GM18907 (cell line): ENCODE results near the gene TRAPPC2L.
"Not testable (repeated sequence)": the region's sequence is repeated elsewhere in the genome, so short reads cannot be mapped to it uniquely, and the experiment has no call there.

Experiments
- ATAC-seq: cut with Tn5 transposase; IDR thresholded peaks from one replicate; pipeline ENCODE4 v1.9.1; 2021; ENCODE audit warnings: mild to moderate bottlenecking, moderate library complexity; ENCODE audit not compliant: unreplicated experiment

TRAPPC2L gene

DNA sequence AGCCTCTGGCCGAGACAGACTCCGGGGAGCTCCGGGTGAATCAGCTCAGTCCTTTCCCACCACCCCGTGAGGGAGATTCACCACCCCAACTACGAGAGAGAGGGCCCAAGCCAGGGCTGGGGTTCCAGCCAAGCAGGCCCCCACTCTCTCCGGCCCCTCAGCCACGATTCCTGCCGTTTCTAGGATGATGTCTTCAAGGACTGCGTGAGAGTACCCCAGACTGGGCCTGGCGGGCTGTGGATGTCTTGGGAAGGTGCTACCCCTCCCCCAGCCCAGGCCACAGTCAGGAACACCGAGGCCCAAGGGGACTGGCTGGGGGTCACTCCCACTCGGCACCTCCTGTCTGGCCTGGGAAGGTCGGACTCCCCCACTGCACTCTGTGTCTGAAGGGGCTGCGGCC is 31.1 kb downstream of the TRAPPC2L start:
- ATAC-seq, result no peak

DNA sequence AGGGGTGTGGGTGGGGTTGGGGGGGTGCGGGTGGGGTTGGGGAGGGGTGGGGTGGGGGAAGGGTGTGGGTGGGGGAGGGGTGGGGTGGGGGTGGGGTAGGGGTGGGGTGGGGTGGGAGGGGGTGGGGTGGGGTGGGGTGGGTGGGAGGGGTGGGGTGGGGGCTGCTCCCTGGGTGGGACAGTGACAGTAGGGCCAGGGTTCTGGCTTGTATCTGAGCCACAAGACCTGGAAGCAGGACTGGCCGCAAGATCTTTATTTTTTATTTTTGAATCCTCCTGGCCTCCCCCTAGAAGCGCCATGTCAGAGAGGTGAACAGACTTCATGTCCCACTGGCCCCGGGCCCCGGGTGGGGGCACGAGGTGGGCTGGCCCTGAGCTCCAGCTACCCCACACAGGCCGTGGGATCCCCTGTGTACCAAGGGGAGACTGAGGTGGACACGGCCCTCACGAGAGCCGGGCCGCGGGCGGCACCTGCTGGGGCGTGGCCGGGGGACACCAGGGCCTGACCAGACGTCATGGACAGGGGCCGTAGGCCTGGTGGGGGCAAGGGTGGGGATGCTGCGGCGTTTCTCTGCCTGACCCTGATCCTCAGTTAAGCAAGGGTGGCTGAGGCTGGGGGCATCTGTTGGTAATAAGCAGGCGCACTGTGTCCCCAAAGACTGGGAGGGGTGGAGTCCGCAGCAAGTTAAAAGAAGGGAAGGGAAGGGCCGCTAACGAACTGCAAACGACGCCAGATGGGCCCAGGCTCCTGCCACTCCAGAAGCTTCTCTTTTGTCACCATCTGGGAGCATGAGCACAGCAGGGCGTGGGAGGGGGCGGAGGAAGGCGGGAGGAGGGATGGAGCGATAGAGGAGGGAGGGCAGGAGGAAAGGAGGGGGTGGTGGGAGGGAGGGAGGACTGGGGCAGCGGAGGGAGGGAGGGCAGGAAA is 31.8 kb downstream of the TRAPPC2L start:
- ATAC-seq, result no peak

DNA sequence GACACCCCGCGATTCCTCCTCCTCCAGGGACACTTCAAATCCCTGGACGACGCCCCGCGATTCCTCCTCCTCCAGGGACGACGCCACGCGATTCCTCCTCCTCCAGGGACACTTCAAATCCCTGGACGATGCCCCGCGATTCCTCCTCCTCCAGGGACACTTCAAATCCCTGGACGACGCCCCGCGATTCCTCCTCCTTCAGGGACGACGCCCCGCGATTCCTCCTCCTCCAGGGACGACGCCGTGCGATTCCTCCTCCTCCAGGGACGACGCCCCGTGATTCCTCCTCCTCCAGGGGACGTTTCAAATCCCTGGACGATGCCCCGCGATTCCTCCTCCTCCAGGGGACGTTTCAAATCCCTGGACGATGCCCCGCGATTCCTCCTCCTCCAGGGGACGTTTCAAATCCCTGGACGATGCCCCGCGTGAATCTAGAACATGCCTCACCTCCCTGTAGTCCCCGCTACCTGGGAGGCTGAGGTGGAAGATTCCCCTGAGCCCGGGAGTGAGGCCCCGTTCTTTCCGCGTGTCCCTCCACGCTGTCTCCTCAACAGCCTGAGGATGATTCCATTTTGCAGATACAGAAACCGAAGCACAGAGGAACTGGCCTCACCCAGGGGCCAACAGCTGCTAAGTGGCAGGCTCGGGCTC is 32.9 kb downstream of the TRAPPC2L start:
- not testable (repeated sequence) for ATAC-seq

DNA sequence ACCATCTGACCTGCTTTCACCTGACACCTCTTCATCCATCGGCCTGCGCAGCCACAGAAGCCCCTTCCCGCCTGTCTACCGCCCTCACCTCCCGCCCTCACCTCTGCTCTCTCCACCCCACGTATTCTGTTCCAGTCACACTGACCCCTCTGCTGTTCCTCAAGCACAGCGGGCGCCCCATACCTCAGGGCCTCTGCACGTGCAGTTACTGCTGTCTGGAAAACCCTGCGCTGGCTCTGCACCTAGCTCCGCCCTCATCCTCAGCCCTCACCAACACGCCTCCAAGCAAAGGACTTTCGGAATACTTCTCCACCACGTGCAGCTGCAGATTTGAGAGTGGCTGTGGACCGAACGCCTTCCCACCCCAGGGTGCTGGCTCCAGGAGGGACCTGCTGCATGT is 34.2 kb downstream of the TRAPPC2L start:
- no peak for ATAC-seq

DNA sequence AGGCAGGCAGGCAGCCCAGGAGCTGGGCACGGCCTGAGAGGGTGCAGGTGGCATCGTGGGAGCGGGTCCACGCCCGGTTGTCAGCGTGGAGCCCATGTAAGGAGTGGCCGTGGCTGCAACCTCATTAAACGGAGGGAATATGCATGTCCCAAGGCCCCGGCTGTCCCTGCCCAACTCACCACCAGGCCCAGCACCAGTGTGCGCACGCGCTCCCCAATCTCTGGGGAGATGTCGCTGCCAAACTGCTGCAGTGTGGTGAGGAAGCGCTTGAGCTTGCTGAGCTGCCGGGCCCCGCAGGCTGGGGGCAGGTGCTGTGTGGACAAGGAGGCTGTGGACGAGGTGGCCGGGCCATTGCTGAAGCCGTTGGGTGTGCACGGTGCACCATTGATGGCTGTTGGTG is 35.1 kb downstream of the TRAPPC2L start:
- no peak for ATAC-seq

DNA sequence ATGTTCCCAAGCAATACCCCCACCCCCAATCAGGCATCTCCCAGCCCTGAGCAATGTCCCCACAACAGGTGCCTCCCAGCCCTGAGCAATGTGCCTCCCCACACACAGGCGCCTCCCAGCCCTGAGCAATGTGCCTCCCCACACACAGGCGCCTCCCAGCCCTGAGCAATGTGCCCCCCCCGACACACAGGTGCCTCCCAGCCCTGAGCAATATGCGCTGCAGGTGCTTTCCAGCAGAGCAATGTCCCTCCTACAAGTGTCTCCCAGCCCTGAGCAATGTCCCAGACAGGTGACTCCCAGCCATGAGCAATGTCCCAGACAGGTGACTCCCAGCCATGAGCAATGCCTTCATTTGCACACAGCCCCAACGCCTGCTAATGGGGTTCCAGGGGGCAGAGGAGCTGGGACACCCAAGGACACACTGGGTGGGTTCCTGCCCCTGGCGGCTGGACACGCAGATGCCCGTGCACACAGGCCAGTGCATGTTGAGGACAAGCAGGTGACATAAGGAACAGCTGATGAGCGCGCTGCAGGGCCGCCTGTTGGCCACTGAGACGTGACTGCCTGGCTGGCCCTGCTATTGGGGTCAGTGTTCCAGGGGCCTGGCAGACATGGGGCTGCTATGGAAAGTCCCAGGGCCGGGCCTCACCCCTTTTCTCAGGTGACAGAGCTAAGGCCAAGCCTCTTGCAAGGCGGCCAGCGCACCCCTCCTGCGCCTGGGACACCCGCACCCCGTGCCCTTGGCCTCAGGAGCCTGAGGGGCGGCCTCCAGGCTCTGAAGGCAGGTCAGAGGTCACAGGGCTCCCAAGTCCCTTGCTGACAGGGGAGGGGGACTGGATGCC is 36.4 kb downstream of the TRAPPC2L start:
- no peak for ATAC-seq

DNA sequence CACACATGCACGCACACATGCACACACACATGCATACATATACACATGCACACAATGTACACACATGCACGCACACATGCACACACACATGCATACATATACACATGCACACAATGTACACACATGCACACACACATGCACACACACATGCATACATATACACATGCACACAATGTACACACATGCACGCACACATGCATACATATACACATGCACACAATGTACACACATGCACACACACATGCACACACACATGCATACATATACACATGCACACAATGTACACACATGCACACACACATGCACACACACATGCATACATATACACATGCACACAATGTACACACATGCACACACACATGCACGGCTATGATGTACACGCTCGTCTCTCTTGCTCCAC is 37.3 kb downstream of the TRAPPC2L start:
- not testable (repeated sequence) for ATAC-seq

DNA sequence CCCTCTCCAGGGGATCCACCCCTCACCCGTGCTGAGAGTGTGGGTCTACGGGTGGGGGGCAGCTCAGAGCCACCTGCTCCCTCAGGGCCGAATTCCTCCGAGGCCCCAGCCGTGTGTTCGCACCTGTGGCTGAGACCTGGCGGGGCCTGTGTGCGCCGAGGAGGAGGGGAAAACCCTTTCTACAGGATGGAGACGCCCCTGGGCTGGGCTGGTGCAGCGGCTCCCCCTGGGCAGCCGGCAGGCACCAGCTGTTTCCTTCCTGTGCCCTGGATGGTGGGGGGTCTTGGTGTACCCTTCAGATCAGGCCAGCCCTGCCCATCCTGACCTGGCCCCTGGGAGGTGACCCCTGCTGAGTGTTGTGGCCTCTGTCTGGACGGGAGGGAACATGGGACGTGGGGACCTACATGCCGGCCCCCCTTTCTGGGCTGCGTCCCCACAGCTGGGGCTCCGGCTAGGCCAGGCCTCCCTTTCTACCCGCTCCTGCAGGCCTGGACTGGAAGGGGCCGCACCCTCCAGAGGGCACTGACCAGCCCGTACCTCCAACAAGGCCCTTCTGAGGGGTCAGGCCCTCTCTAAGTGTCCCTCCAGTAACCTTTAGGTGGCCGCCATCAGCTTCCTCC is 37.9 kb downstream of the TRAPPC2L start:
- no peak for ATAC-seq

DNA sequence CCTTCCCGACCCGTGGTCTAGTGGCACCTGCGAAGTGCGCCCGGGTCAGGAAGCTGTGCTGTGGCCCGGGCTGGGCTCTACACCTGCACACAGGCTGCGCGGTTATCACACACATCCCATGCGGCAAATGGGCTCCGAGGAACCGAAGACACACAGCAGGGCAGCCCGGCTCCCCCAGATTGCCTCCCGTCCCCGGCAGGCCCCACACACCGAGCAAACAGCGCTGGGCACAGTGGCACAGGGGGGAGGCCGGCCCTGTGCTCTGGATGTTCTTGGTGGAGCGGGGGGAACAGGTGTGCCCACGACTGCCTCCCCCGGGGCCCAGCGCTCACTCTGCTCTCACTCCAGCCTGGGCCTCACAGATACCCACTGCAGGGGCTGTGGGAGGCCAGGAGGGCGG is 38.4 kb downstream of the TRAPPC2L start:
- no peak for ATAC-seq

DNA sequence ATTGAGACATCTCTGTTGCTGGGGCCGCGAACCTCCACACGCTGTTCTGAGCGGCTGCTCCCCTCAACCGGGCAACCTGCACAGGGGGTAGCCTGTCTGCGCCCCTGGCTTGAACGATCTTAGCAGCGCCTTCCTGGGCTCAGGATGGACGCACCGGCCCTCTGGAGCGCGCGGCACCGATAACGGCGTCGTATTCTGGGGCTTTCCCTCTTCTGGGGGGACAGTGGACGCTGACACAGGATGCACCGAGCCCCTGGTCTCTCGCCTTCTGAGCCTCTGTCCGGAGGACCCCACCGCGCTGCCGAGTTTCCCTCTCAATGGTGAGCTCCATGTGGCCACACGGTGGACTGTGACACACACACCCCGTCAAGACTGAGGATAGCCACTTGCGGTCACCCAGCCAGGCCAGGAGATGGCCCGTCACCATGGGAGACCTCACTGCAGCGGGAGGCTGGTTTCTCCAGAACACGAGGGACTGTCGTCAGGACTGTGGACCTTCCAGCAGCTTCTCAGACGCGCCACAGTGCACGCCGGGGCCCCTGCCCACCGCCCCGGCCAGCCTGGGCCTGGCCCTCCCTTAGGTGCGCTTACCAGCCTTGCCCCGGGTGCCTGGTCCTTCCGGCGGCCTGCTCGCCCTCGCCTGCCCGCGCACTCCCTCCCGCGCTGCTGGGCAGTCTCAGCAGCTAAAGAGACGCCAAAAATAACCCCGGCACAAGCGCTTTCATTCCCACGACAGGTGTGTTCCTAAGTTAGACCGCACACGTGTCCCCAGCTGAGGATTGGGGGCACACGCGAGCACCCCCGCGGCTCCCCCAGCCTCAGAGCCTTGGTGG is 39.5 kb downstream of the TRAPPC2L start:
- no peak for ATAC-seq

DNA sequence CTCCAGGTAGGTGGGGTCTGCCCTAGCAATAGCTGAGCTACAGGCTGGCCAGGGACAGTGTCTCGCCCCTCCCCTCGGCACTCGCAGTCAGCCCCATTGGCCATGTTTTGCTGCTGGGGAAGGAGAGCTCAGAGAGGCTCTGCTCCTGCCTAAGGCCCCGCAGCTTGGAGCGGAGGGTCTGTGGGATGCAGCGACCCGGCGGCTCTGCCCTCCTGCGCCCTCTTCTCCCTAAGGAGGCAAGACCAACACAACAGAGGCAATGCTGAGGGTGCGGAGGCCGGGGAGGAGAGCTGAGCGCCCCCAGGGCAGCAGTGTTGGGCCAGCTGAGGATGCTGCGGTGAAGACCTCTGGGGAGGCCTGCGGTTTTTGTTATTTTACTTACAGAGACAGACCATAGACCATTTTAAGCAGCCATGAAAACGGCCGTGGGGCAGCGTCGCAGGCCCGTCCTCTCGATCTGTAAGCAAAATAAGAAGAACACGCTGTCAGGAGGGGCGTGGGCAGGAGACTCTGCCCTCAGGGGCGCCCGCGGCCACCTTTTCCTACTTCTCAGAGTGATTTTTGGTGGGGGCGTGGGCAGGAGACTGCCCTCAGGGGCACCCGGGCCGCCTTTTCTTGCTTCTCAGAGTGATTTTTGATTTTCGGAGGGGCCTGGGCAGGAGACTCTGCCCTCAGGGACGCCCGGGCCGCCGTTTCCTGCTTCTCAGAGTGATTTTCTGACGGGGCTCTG is 40.9 kb downstream of the TRAPPC2L start:
- ATAC-seq, result no peak

DNA sequence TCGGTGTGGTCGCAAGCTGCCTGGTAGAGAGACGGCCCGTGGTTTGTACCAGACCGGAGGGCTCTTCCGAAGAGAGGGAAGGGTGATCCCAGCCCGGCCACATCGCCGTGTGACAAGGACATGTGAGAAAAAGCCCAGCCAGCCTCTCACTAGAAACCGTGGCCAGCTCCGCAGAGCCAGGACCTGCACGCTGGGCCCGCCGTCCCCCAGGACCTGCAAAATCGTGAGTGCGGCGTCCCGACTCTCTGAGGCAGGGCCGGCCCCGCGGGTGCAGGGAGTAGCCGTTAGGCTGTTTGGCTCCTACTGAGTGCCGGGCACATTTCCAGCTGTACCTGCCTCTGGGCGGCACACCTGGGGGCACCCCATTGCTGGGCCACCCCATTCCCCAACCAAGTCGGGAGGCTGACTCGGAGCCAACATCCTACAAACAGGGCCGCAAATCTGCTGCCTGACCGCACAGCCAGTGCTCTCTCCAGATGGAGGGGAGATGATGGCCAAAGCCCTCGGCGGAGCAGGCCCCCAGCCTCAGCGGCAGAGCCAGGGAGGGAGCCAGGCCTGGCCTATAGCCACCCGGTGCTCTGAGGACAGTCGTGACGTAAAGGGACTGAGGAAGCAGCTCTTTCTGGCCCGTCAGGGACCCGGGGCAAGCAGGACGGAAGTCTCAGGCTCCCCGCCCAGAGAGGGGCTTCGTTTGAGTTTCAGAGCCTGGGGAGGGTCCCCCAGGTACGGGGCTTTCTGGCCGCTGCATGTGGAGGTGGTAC is 43.2 kb downstream of the TRAPPC2L start:
- ATAC-seq, result no peak

DNA sequence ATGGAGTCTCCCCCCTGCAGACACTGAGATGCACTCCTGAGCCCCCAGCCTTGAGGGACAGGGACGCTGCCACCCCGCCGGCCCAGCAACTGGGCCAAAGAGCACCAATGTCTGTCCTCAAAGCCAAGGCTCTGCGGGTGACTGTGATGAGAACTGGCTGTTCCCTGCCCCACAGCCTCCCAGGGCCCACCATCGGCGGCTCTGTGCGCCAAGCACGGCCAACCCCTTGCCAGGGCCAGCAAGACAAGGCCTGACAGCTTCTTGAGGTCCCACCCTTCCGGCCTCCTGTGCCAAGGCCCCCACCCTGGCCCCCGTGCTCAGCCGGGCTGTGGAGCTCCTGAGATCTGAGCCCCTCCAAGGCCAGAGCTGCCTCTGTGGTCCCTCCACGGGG is 43.7 kb downstream of the TRAPPC2L start:
- ATAC-seq, result no peak

DNA sequence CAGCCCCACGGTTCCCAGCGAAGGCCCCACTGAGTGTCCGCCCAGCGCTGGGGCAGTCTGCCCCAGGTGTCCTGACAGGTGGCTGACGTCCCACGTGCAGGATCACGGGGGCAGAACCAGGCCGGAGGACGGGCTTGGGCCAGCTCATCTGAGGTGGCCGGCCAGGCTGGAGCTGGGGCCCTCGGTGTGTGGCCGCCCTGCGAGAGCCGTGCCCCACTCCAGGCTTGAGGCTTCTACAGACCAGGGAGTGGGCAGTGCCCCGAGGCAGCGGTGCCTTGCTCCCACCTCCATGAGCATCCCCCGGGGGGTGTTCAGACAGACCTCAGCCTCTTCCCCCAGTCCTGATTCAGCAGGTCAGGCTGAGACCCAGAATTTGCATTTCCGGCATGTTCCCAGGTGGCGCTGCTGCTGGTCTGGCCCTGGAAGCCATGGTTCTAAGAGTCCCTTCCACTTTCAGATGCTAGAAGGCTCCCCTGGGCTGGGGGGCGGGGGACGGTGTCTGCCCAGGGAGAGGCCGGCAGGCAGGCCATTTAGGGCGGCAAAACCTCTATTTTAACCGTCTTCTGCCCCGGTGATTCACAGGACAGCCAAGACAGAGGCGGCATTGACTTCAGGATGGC is 44.9 kb downstream of the TRAPPC2L start:
- no peak for ATAC-seq

DNA sequence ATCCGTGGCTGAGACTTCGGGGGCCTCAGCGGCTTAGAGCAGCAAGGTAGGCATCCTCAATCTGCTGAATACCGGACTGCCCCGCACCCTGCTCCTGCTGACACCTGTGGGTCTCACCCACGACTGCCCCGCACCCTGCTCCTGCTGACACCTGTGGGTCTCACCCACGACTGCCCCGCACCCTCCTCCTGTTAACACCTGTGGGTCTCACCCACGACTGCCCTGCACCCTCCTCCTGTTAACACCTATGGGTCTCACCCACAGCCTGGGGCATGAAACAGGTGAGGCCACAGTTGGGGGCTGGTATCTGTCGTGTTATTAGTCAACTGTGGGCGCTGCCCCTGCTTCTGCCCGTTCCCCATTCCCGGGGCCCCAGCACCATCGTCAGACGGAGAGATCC is 45.8 kb downstream of the TRAPPC2L start:
- no peak for ATAC-seq

DNA sequence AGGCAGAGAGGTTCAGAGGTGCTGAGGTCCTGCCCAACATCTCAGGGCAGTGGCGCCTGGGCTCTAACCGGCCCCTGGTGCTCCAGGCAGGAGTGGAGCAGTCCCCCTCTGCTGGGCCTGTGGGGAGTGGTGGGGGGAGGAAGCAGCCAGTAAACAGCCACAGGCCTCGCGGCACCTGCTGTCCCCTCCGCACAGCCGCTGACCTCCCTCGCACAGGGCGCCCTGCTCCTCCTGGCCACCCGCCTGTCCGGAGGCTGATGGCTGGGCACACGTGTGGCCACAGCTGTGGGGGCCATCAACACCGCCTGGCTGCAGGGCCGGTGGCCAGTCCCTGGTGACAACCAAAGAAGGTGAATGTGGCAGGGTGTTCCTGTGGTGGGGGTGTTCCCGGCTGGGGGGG is 46.3 kb downstream of the TRAPPC2L start:
- no peak for ATAC-seq

DNA sequence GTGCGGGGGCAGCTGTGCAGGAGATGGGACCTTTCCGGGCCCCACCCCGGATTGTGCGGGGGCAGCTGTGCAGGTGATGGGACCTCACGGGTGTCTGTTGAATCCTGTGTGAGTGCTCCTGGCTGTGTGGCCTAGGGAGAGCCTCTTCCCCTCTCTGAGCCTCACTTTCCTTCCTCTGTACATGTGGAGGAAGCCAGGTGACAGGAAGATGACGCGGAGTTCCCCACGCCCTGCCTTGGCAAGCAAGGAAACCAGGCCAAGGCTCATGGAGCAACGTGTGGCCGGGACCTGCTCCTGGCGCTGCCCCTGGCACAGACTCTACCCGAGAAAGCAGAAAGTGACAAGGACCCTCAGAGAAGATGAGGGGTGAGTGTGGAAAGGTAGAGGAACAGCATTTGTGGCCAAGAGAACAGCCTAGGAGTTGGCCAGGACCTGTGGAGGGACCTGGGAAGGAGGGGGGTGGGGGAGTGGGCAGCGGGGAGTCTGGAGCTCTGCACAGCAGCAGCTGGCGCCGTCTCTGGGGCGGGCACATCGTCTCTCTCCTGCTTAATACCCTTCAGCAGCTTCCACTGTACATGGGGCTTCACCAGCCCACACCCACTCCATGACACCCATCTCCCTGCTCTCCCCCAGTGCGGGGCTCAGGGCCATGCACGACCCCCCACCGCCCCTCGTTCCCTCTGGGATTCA is 47.9 kb downstream of the TRAPPC2L start:
- ATAC-seq, result no peak

DNA sequence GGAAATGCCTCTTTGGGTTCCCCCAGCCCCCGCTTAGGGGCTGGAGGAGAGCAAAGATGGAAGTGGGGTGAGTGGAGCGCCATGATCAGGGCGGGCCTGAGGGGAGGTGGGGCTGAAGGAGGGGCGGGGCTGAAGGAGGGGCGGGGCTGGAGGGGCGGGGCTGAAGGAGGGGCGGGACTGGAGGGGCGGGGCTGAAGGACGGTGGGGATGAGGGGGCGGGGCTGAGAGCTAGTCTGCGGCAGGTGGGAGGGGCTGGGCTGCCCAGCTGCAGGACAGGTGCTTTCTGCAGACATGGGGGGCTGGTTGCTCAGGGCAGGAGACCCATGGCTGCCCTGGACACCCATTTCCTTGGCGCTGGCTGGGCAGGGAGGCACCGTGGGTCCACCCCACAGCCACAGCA is 48.6 kb downstream of the TRAPPC2L start:
- no peak for ATAC-seq
